Liver (tissue), 9 donors: ENCODE data around the gene GPC3. TPM values are rescaled to one million over a fixed set of nuclear protein-coding genes. Genes with fewer than 3 reads are reported as not detected.

Source experiments
- DNase-seq: peaks from one replicate; pipeline ENCODE4 v3.0.0-alpha.2; 2017; ENCODE audit warnings: low spot score
- H3K27ac ChIP-seq, 2 donors: one replicate each; pipeline ENCODE4 v1.7.0; 2013; ENCODE audit warnings: inconsistent platforms in 2 of 2, low read length in 2 of 2, control low read depth in 1 of 2, low read depth in 1 of 2, mild to moderate bottlenecking in 1 of 2
- H3K27me3 ChIP-seq, 4 donors: one replicate each; pipeline versions ENCODE4 v1.6.1 to v1.7.0; 2013; ENCODE audit warnings: low read length in 3 of 4, inconsistent platforms in 1 of 4, mild to moderate bottlenecking in 1 of 4, moderate library complexity in 1 of 4; ENCODE audit not compliant: control insufficient read depth in 4 of 4, insufficient read depth in 4 of 4
- H3K36me3 ChIP-seq, 4 donors: one replicate each; pipeline versions ENCODE4 v1.6.1 to v1.7.0; 2013; ENCODE audit warnings: low read length in 3 of 4, mild to moderate bottlenecking in 3 of 4, low read depth in 1 of 4, moderate library complexity in 1 of 4; ENCODE audit not compliant: control insufficient read depth in 4 of 4, insufficient read depth in 3 of 4
- H3K4me1 ChIP-seq, 4 donors: one replicate each; pipeline versions ENCODE4 v1.6.1 to v1.7.0; 2013; ENCODE audit warnings: low read length in 3 of 4, mild to moderate bottlenecking in 3 of 4, moderate library complexity in 1 of 4; ENCODE audit not compliant: control insufficient read depth in 4 of 4, insufficient read depth in 4 of 4
- H3K4me3 ChIP-seq, 3 donors: one replicate each; pipeline versions ENCODE4 v1.6.1 to v1.7.0; 2013; ENCODE audit warnings: low read length in 3 of 3, control low read depth in 1 of 3, low read depth in 1 of 3, mild to moderate bottlenecking in 1 of 3
- H3K9ac ChIP-seq, 2 donors: one replicate each; pipeline ENCODE4 v1.7.0; 2013; ENCODE audit warnings: low read length in 2 of 2, mild to moderate bottlenecking in 2 of 2, moderate library complexity in 2 of 2, control low read depth in 1 of 2, low read depth in 1 of 2
- H3K9me3 ChIP-seq, 4 donors: one replicate each; pipeline versions ENCODE4 v1.6.1 to v1.7.0; 2013; ENCODE audit warnings: low read length in 3 of 4; ENCODE audit not compliant: control insufficient read depth in 4 of 4
- EGR1 ChIP-seq, 2 donors: IDR thresholded peaks; 2 replicates each; pipeline ENCODE4 v1.6.1; 2016 to 2018; ENCODE audit warnings: antibody characterized with exemption in 2 of 2, low read depth in 2 of 2
- FOXA1 ChIP-seq: IDR thresholded peaks from 2 replicates; pipeline ENCODE4 v1.6.1; 2016; ENCODE audit warnings: antibody characterized with exemption
- FOXA2 ChIP-seq: IDR thresholded peaks from 2 replicates; pipeline ENCODE4 v1.6.1; 2016; ENCODE audit warnings: antibody characterized with exemption
- GABPA ChIP-seq, 2 donors: IDR thresholded peaks in 1 of 2; conservative IDR thresholded peaks in 1 of 2; 2 replicates each; pipeline ENCODE4 v1.6.1; 2016; ENCODE audit warnings: antibody characterized with exemption in 2 of 2, mild to moderate bottlenecking in 1 of 2, moderate library complexity in 1 of 2
- HNF4A ChIP-seq, 2 donors: conservative IDR thresholded peaks; 2 replicates each; pipeline ENCODE4 v1.6.1; 2016; ENCODE audit warnings: antibody characterized with exemption in 2 of 2, mild to moderate bottlenecking in 2 of 2
- HNF4G ChIP-seq: IDR thresholded peaks from 2 replicates; pipeline ENCODE4 v1.6.1; 2016; ENCODE audit warnings: antibody characterized with exemption
- JUND ChIP-seq, 2 donors: IDR thresholded peaks; 2 replicates each; pipeline ENCODE4 v1.6.1; 2016; ENCODE audit warnings: antibody characterized with exemption in 2 of 2
- NR2F2 ChIP-seq: IDR thresholded peaks from 2 replicates; pipeline ENCODE4 v1.6.1; 2016; ENCODE audit warnings: antibody characterized with exemption
- RAD21 ChIP-seq, 2 donors: IDR thresholded peaks; 2 replicates each; pipeline ENCODE4 v1.6.1; 2016; ENCODE audit warnings: antibody characterized with exemption in 2 of 2, mild to moderate bottlenecking in 2 of 2
- RXRA ChIP-seq, 2 donors: IDR thresholded peaks; 2 replicates each; pipeline ENCODE4 v1.6.1; 2017 to 2018; ENCODE audit warnings: antibody characterized with exemption in 2 of 2, mild to moderate bottlenecking in 1 of 2
- SP1 ChIP-seq: IDR thresholded peaks from 2 replicates; pipeline ENCODE4 v1.6.1; 2018; ENCODE audit warnings: antibody characterized with exemption, mild to moderate bottlenecking
- TAF1 ChIP-seq: conservative IDR thresholded peaks from 2 replicates; pipeline ENCODE4 v1.6.1; 2016; ENCODE audit warnings: antibody characterized with exemption, mild to moderate bottlenecking
- YY1 ChIP-seq: IDR thresholded peaks from 2 replicates; pipeline ENCODE4 v1.6.1; 2016; ENCODE audit warnings: antibody characterized with exemption, mild to moderate bottlenecking
- WGBS: extraction: QIAGEN DNeasy Blood & Tissue Kit; methylation state at CpG from one replicate; pipeline ENCODE4 v1.1.7; 2013; 5-methylcytosine and 5-hydroxymethylcytosine counted together
- polyA plus RNA-seq, 2 donors: library from polyadenylated mRNA; stranded (reverse) in 1 of 2; unstranded in 1 of 2; fragments of 200-250 nt in 1 of 2; fragments of >200 nt in 1 of 2; fragmentation: Nextera tagmentation in 1 of 2; extraction: Ambion mirVana in 1 of 2; gene quantifications; one replicate each; pipeline versions ENCODE4 v1.2.1 to v1.2.3, GENCODE V29; 2013 to 2015
- total RNA-seq, 2 donors: library from RNA; depleted of rRNA; stranded (reverse); fragments of >200 nt; gene quantifications; one replicate each; pipeline ENCODE4 v1.2.3, GENCODE V29; 2014
- TF ChIP-seq, protein P1 (sequence below): fragments of 150-350 bp; IDR thresholded peaks from 2 replicates; pipeline ENCODE4 v1.5.1; 2017; ENCODE audit warnings: improper control_type of control experiment, low read depth, low read length; ENCODE audit not compliant: missing input control
- TF ChIP-seq, protein P2 (sequence below): IDR thresholded peaks from 2 replicates; pipeline ENCODE4 v1.6.1; 2016; ENCODE audit warnings: antibody characterized with exemption
- TF ChIP-seq, protein P3 (sequence below): IDR thresholded peaks from 2 replicates; pipeline ENCODE4 v1.6.1; 2016; ENCODE audit warnings: antibody characterized with exemption, mild to moderate bottlenecking
- TF ChIP-seq, protein P4 (sequence below): IDR thresholded peaks from 2 replicates; pipeline ENCODE4 v1.6.1; 2016; ENCODE audit warnings: antibody characterized with exemption
- TF ChIP-seq, protein P5 (sequence below): IDR thresholded peaks from 2 replicates; pipeline ENCODE4 v1.6.1; 2016; ENCODE audit warnings: antibody characterized with exemption
- donor health status: healthy.
- donor health status: healthy.
- donor health status: healthy.
- donor health status: healthy.
- donor health status: healthy.

GPC3 gene
- total and polyA plus RNA-seq, 4 donors: 0.40 to 1,133 (median 1.5) TPM

DNA sequence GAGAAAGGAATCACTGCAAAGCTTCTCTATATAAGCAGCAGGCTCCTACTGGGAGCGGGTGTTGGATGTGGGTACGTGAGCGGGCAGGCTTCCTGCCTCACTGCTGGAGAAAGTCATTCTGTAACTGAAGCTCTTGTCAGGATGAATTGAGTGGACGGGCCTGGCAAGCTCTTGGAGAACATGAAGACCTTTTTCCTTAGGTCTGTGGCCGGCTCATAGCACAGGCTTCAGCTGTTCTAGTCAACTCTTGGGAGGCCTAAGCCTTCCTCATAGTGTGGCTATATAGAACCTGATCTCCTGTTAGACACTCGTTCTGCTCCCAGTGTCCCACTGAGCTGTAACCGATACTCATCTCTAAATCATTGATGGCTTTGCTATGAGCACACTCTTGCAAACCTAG, 461.9 kb downstream of the GPC3 start:
- no peak overlapping the region for H3K9ac ChIP-seq

More for the DNA sequence above, 461.9 kb downstream of the GPC3 start:
- Histone ChIP-seq H3K9me3 (no peaks in the 10 kb centered on the region), H3K36me3 (no peaks in the 10 kb centered on the region), H3K27ac (no peak overlapping the region), H3K4me3 (no peak overlapping the region), H3K27me3 (peaks cover 0 to 5% (median 0%) of the 10 kb centered on the region in 4 donors), H3K4me1 (no peaks in the 10 kb centered on the region)
- no peak for DNase-seq
- WGBS: 91% methylated on average over 7 of the region's 7 CpGs
- no peak for TF ChIP-seq TAF1
- TF ChIP-seq, protein P1, sequence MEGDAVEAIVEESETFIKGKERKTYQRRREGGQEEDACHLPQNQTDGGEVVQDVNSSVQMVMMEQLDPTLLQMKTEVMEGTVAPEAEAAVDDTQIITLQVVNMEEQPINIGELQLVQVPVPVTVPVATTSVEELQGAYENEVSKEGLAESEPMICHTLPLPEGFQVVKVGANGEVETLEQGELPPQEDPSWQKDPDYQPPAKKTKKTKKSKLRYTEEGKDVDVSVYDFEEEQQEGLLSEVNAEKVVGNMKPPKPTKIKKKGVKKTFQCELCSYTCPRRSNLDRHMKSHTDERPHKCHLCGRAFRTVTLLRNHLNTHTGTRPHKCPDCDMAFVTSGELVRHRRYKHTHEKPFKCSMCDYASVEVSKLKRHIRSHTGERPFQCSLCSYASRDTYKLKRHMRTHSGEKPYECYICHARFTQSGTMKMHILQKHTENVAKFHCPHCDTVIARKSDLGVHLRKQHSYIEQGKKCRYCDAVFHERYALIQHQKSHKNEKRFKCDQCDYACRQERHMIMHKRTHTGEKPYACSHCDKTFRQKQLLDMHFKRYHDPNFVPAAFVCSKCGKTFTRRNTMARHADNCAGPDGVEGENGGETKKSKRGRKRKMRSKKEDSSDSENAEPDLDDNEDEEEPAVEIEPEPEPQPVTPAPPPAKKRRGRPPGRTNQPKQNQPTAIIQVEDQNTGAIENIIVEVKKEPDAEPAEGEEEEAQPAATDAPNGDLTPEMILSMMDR: no peak
- no peak for TF ChIP-seq RXRA (IDR thresholded peaks at IDR 0.05)
- TF ChIP-seq, protein P2, sequence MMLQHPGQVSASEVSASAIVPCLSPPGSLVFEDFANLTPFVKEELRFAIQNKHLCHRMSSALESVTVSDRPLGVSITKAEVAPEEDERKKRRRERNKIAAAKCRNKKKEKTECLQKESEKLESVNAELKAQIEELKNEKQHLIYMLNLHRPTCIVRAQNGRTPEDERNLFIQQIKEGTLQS: no peak
- no peak for TF ChIP-seq YY1
- no peak for TF ChIP-seq HNF4A (conservative IDR thresholded peaks at IDR 0.05)
- no peak for TF ChIP-seq FOXA1
- no peak for TF ChIP-seq JUND (IDR thresholded peaks at IDR 0.05)
- TF ChIP-seq RAD21 (IDR thresholded peaks at IDR 0.05): no peak
- TF ChIP-seq, protein P3, sequence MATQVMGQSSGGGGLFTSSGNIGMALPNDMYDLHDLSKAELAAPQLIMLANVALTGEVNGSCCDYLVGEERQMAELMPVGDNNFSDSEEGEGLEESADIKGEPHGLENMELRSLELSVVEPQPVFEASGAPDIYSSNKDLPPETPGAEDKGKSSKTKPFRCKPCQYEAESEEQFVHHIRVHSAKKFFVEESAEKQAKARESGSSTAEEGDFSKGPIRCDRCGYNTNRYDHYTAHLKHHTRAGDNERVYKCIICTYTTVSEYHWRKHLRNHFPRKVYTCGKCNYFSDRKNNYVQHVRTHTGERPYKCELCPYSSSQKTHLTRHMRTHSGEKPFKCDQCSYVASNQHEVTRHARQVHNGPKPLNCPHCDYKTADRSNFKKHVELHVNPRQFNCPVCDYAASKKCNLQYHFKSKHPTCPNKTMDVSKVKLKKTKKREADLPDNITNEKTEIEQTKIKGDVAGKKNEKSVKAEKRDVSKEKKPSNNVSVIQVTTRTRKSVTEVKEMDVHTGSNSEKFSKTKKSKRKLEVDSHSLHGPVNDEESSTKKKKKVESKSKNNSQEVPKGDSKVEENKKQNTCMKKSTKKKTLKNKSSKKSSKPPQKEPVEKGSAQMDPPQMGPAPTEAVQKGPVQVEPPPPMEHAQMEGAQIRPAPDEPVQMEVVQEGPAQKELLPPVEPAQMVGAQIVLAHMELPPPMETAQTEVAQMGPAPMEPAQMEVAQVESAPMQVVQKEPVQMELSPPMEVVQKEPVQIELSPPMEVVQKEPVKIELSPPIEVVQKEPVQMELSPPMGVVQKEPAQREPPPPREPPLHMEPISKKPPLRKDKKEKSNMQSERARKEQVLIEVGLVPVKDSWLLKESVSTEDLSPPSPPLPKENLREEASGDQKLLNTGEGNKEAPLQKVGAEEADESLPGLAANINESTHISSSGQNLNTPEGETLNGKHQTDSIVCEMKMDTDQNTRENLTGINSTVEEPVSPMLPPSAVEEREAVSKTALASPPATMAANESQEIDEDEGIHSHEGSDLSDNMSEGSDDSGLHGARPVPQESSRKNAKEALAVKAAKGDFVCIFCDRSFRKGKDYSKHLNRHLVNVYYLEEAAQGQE: no peak
- TF ChIP-seq, protein P4, sequence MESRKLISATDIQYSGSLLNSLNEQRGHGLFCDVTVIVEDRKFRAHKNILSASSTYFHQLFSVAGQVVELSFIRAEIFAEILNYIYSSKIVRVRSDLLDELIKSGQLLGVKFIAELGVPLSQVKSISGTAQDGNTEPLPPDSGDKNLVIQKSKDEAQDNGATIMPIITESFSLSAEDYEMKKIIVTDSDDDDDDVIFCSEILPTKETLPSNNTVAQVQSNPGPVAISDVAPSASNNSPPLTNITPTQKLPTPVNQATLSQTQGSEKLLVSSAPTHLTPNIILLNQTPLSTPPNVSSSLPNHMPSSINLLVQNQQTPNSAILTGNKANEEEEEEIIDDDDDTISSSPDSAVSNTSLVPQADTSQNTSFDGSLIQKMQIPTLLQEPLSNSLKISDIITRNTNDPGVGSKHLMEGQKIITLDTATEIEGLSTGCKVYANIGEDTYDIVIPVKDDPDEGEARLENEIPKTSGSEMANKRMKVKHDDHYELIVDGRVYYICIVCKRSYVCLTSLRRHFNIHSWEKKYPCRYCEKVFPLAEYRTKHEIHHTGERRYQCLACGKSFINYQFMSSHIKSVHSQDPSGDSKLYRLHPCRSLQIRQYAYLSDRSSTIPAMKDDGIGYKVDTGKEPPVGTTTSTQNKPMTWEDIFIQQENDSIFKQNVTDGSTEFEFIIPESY: no peak
- no peak for TF ChIP-seq EGR1 (IDR thresholded peaks at IDR 0.05; ENCODE audit: low read depth in 2 of 2)
- TF ChIP-seq FOXA2: no peak
- TF ChIP-seq GABPA (IDR thresholded peaks at IDR 0.05 in 1 of 2, conservative IDR thresholded peaks at IDR 0.05 in 1 of 2): no peak
- no peak for TF ChIP-seq NR2F2
- TF ChIP-seq, protein P5, sequence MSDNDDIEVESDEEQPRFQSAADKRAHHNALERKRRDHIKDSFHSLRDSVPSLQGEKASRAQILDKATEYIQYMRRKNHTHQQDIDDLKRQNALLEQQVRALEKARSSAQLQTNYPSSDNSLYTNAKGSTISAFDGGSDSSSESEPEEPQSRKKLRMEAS: no peak
- TF ChIP-seq HNF4G: no peak
- no peak for TF ChIP-seq SP1
